HEK293 (cell line): ENCODE data around the gene SLC17A5.
"Not testable (repeated sequence)": the region's sequence is repeated elsewhere in the genome, so short reads cannot be mapped to it uniquely, and the experiment has no call there.

ENCODE experiments used
- CTCF ChIA-PET: fragments of 350-600 bp; formaldehyde crosslinking; extraction: SDS; loops from one replicate; lab custom pipeline; 2021; ENCODE audit warnings: antibody characterized with exemption; lab: Yijun Ruan, JAX
- POLR2A ChIA-PET: fragments of 300-600 bp; formaldehyde crosslinking; extraction: SDS; loops from one replicate; lab custom pipeline; 2020; ENCODE audit warnings: antibody characterized with exemption, inconsistent platforms; lab: Yijun Ruan, JAX
- H3K27ac ChIP-seq: fragments of 200-500 bp; sonication (Bioruptor generic); 2 replicates; pipeline ENCODE4 v1.5.1; 2014; ENCODE audit warnings: low read depth, low read length, control low read depth, inconsistent platforms; ENCODE audit errors: extremely low read depth
- H3K36me3 ChIP-seq, 2 experiments: fragments of 200-500 bp in 1 of 2; sonication (Bioruptor generic) in 1 of 2; 1 replicate in 1 of 2; 2 replicates in 1 of 2; pipeline ENCODE4 v1.5.1; 2014 to 2017; ENCODE audit warnings: inconsistent platforms in 2 of 2, low read length in 2 of 2; ENCODE audit not compliant: control insufficient read depth in 2 of 2, insufficient read depth in 1 of 2
- H3K4me1 ChIP-seq: fragments of 200-500 bp; sonication (Bioruptor generic); 2 replicates; pipeline ENCODE4 v1.5.1; 2014; ENCODE audit warnings: mild to moderate bottlenecking, low read length, inconsistent platforms; ENCODE audit not compliant: control insufficient read depth, insufficient read depth
- H3K4me3 ChIP-seq: 2 replicates; pipeline ENCODE4 v1.5.1; 2011; ENCODE audit warnings: low read depth, mild to moderate bottlenecking, control low read depth, low read length, moderate library complexity
- H3K9me3 ChIP-seq: fragments of 200-500 bp; sonication (Bioruptor generic); 2 replicates; pipeline ENCODE4 v1.5.1; 2014; ENCODE audit warnings: low read depth, low read length, inconsistent platforms; ENCODE audit not compliant: control insufficient read depth, insufficient read depth
- ZBTB17 ChIP-seq: fragments of 450-650 bp; formaldehyde crosslinking; IDR thresholded peaks from 2 replicates; pipeline ENCODE4 v1.5.1; 2016; ENCODE audit warnings: missing biosample characterization, missing genetic modification characterization
- ZBTB21 ChIP-seq: fragments of 450-650 bp; formaldehyde crosslinking; IDR thresholded peaks from 2 replicates; pipeline ENCODE4 v1.5.1; 2017; ENCODE audit warnings: missing biosample characterization, missing genetic modification characterization
- ZBTB48 ChIP-seq: fragments of 450-650 bp; formaldehyde crosslinking; IDR thresholded peaks from 2 replicates; pipeline ENCODE4 v1.5.1; 2016; ENCODE audit warnings: missing biosample characterization, missing genetic modification characterization
- ZNF423 ChIP-seq: fragments of 450-650 bp; formaldehyde crosslinking; IDR thresholded peaks from 2 replicates; pipeline ENCODE4 v1.5.1; 2016; ENCODE audit warnings: missing biosample characterization, missing genetic modification characterization
- ZNF791 ChIP-seq: fragments of 450-650 bp; formaldehyde crosslinking; IDR thresholded peaks from 2 replicates; pipeline ENCODE4 v1.5.1; 2016; ENCODE audit warnings: missing biosample characterization, missing genetic modification characterization
- ZSCAN16 ChIP-seq: fragments of 450-650 bp; formaldehyde crosslinking; IDR thresholded peaks from 2 replicates; pipeline ENCODE4 v1.5.1; 2016; ENCODE audit warnings: missing biosample characterization, missing genetic modification characterization
- TF ChIP-seq, protein P1 (sequence below): fragments of 450-650 bp; formaldehyde crosslinking; IDR thresholded peaks from 2 replicates; pipeline ENCODE4 v1.5.1; 2016; ENCODE audit warnings: missing biosample characterization, missing genetic modification characterization, low read depth
- TF ChIP-seq, protein P2 (sequence below): fragments of 450-650 bp; formaldehyde crosslinking; IDR thresholded peaks from 2 replicates; pipeline ENCODE4 v1.5.1; 2016; ENCODE audit warnings: missing biosample characterization, missing genetic modification characterization
- TF ChIP-seq, protein P3 (sequence below): fragments of 450-650 bp; formaldehyde crosslinking; optimal IDR thresholded peaks from 2 replicates; pipeline ENCODE3; 2016; ENCODE audit warnings: missing biosample characterization, mild to moderate bottlenecking, missing genetic modification characterization
- TF ChIP-seq, protein P4 (sequence below): fragments of 450-650 bp; formaldehyde crosslinking; IDR thresholded peaks from 2 replicates; pipeline ENCODE4 v1.5.1; 2016; ENCODE audit warnings: missing biosample characterization, missing genetic modification characterization

Gene SLC17A5

DNA sequence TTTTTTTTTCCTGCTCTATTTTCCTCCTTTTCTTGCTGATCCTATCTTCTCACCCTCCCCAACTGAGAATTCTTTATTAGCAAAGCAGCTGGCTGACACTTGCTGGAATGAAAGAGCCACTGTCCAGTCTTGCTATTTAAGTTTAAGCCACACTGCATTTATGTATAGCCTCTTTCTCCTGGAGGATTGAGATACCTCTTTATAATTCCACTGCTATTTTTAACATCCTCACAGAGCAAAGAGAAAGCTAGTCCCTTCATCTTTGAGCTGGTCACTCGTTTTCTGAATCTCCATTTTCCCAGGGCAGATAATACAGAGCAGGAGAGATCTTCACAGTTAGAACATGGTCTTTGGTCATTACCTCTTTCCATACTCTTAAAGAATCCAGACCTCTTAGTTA, 97.0 kb downstream of the SLC17A5 start (continued):
- TF ChIP-seq ZNF791 (tag by site-specific recombination) (no peak), ZBTB21 (no peak), ZBTB17 (no peak), ZBTB48 (no peak)
- TF ChIP-seq, protein P1, sequence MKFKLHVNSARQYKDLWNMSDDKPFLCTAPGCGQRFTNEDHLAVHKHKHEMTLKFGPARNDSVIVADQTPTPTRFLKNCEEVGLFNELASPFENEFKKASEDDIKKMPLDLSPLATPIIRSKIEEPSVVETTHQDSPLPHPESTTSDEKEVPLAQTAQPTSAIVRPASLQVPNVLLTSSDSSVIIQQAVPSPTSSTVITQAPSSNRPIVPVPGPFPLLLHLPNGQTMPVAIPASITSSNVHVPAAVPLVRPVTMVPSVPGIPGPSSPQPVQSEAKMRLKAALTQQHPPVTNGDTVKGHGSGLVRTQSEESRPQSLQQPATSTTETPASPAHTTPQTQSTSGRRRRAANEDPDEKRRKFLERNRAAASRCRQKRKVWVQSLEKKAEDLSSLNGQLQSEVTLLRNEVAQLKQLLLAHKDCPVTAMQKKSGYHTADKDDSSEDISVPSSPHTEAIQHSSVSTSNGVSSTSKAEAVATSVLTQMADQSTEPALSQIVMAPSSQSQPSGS (tag by site-specific recombination) = no peak
- TF ChIP-seq, protein P2, sequence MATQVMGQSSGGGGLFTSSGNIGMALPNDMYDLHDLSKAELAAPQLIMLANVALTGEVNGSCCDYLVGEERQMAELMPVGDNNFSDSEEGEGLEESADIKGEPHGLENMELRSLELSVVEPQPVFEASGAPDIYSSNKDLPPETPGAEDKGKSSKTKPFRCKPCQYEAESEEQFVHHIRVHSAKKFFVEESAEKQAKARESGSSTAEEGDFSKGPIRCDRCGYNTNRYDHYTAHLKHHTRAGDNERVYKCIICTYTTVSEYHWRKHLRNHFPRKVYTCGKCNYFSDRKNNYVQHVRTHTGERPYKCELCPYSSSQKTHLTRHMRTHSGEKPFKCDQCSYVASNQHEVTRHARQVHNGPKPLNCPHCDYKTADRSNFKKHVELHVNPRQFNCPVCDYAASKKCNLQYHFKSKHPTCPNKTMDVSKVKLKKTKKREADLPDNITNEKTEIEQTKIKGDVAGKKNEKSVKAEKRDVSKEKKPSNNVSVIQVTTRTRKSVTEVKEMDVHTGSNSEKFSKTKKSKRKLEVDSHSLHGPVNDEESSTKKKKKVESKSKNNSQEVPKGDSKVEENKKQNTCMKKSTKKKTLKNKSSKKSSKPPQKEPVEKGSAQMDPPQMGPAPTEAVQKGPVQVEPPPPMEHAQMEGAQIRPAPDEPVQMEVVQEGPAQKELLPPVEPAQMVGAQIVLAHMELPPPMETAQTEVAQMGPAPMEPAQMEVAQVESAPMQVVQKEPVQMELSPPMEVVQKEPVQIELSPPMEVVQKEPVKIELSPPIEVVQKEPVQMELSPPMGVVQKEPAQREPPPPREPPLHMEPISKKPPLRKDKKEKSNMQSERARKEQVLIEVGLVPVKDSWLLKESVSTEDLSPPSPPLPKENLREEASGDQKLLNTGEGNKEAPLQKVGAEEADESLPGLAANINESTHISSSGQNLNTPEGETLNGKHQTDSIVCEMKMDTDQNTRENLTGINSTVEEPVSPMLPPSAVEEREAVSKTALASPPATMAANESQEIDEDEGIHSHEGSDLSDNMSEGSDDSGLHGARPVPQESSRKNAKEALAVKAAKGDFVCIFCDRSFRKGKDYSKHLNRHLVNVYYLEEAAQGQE (tag by site-specific recombination) = no peak
- TF ChIP-seq, protein P3, sequence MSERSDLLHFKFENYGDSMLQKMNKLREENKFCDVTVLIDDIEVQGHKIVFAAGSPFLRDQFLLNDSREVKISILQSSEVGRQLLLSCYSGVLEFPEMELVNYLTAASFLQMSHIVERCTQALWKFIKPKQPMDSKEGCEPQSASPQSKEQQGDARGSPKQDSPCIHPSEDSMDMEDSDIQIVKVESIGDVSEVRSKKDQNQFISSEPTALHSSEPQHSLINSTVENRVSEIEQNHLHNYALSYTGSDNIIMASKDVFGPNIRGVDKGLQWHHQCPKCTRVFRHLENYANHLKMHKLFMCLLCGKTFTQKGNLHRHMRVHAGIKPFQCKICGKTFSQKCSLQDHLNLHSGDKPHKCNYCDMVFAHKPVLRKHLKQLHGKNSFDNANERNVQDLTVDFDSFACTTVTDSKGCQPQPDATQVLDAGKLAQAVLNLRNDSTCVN = no peak

DNA sequence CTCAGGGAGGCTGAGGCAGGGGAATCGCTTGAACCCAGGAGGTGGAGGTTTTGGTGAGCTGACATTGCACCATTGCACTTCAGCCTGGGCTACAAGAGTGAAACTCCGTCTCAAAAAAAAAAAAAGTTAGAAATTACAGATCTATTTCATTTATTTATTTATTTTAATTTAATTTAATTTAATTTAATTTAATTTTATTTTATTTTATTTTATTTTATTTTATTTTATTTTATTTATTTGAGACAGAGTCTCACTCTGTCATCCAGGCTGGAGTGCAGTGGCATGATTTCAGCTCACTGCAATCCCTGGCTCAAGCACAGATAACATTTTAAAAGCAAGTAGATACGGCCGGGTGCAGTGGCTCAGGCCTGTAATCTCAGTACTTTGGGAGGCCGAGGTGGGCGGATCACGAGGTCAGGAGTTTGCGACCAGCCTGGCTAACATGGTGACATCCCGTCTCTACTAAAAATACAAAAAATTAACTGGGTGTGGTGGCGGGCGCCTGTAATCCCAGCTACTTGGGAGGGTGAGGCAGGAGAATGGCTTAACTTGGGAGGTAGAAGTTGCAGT, 98.3 kb downstream of the SLC17A5 start:
- H3K9me3 ChIP-seq, CTCF ChIA-PET, POLR2A ChIA-PET, H3K4me3 ChIP-seq, H3K4me1 ChIP-seq, H3K27ac ChIP-seq, H3K36me3 ChIP-seq: not testable (repeated sequence)

DNA sequence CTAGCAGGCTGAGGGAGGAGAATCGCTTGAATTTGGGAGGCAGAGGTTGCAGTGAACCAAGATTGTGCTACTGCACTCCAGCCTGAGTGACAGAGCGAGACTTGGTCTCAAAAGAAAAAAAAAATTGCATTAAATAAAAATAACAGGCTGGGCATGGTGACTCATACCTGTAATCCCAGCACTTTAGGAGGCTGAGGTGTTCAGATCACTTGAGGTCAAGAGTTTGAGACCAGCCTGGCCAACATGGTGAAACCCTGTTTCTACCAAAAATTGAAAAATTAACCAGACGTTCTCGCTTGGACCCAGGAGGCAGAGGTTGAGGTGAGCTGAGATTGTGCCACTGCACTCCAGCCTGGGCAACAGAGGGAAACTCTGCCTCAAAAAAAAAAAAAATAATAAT, 102.7 kb downstream of the SLC17A5 start:
- POLR2A ChIA-PET, H3K27ac ChIP-seq, H3K4me3 ChIP-seq, H3K4me1 ChIP-seq, H3K9me3 ChIP-seq, H3K36me3 ChIP-seq: not testable (repeated sequence)
- CTCF ChIA-PET = interaction anchor here (1.4 kb wide), 1 partner anchor 242 kb away, joined by 5 read pairs; no protein-coding TSS in a partner anchor
- 0 out of 2 replicates have a peak, but pooled peaks have one; percentile 63 for TF ChIP-seq ZSCAN16

DNA sequence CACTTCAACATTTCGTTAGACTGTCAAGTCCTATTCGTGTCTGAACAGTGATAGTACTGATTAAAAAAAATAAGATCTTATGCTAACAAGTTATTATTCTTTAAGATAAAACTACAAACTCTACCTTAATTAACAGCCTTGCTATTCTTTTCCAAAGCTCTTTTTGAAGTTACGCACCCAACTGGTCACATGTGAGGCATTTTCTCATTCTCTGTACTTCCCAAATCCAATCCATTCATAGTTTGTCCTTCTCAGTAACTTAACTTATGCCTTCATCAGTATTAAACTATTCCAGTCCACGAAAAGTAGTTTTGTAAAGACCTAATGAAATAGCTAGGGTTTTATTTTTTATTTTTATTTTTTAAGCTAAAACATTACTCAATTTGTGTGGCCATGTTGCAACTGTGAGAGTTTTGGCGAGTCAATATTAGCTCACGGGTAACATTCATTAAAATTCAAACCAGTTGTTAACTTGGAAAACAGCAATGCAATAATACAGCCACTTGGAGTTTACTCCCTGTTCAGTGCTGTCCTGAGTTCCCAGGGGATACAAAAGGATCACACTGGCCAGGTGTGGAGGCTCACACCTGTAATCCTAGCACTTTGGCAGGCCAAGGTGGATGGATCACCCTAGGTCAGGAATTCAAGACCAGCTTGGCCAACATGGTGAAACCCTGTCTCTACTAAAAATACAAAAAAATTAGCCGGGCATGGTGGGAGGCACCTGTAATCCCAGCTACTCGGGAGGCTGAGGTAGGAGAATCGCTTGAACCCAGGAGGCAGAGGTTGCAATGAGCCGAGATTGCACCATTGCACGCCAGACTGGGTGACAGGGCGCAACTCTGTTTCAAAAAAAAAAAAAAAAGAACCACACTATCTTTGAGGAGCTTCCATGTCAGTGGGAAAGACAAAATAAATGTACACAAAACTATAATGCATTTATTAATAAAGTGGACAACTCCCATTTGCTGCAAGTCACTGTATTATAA, 105.0 kb downstream of the SLC17A5 start:
- no peak overlapping the region for H3K4me3 ChIP-seq
- POLR2A ChIA-PET = interaction anchor here (0.5 to 2.4 kb wide), 6 partner anchors 9 to 860 kb away, joined by 3 to 15 read pairs (median 4); partner anchors contain the start of gene EEF1A1
- CTCF ChIA-PET = interaction anchor here (0.6 to 3.5 kb wide), 11 partner anchors 8 to 103 kb away, joined by 3 to 17 read pairs (median 4); no protein-coding TSS in a partner anchor
- H3K36me3 ChIP-seq = no peaks in the 10 kb centered on the region
- no peak for TF ChIP-seq ZNF423 (tag by site-specific recombination)
- TF ChIP-seq, protein P4, sequence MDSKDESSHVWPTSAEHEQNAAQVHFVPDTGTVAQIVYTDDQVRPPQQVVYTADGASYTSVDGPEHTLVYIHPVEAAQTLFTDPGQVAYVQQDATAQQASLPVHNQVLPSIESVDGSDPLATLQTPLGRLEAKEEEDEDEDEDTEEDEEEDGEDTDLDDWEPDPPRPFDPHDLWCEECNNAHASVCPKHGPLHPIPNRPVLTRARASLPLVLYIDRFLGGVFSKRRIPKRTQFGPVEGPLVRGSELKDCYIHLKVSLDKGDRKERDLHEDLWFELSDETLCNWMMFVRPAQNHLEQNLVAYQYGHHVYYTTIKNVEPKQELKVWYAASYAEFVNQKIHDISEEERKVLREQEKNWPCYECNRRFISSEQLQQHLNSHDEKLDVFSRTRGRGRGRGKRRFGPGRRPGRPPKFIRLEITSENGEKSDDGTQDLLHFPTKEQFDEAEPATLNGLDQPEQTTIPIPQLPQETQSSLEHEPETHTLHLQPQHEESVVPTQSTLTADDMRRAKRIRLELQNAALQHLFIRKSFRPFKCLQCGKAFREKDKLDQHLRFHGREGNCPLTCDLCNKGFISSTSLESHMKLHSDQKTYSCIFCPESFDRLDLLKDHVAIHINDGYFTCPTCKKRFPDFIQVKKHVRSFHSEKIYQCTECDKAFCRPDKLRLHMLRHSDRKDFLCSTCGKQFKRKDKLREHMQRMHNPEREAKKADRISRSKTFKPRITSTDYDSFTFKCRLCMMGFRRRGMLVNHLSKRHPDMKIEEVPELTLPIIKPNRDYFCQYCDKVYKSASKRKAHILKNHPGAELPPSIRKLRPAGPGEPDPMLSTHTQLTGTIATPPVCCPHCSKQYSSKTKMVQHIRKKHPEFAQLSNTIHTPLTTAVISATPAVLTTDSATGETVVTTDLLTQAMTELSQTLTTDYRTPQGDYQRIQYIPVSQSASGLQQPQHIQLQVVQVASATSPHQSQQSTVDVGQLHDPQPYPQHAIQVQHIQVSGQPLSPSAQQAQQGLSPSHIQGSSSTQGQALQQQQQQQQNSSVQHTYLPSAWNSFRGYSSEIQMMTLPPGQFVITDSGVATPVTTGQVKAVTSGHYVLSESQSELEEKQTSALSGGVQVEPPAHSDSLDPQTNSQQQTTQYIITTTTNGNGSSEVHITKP = no peak
- no peaks in the 10 kb centered on the region for H3K4me1 ChIP-seq
- no peaks in the 10 kb centered on the region for H3K9me3 ChIP-seq
- H3K27ac ChIP-seq = no peak overlapping the region
